HG03175 (cell line): ENCODE measurements around the gene HOXD13.
A peak's percentile ranks its signal among the peaks of the same experiment; 100 is the strongest.

Experiments
- ATAC-seq: cut with Tn5 transposase; IDR thresholded peaks from one replicate; pipeline ENCODE4 v1.9.1; 2021; ENCODE audit warnings: mild to moderate bottlenecking, moderate library complexity; ENCODE audit not compliant: unreplicated experiment

HOXD13 gene

DNA sequence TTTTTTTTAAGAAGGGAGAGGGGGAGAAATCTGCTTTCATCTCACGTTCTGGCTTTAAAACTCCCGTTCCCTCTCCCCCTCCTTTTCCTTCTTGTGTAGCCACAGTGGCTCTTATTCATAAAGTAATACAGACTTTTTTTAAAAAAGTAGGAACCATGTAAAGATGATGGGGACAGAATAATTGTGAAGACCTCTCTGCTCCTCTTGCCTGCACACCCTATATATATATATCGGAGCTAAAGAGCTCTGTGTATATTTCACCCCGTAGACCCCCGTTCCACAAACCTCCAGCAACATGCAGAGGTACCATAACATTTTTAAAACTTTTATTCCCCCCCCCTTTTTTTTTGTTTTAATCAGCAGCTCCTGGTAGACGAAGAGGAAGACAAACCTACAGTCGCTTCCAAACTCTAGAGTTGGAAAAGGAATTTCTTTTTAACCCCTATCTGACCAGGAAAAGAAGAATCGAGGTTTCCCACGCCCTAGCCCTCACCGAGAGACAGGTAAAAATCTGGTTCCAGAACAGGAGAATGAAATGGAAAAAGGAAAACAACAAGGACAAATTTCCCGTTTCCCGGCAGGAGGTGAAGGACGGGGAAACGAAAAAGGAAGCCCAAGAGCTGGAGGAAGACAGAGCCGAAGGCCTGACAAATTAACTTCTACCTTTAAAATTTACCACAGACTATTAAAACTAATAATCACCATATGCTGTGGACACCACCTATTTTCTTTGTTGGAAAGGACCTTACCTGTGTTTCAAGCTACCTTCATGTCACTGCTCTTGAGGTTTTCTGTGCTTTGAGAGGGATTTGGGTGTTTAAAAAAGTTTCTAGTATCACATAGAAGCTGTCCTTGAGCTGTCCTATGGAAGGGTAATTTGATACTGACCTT lies 38.7 kb downstream of the HOXD13 start:
- ATAC-seq = no peak

GRCh38 chr2:176131848-176132158 lies 39.3 kb downstream of the HOXD13 start:
- no peak for ATAC-seq

GRCh38 chr2:176132205-176133171 lies 40.0 kb downstream of the HOXD13 start:
- no peak for ATAC-seq

- ATAC-seq = no peak
Observed at GRCh38 chr2:176133389-176133788, 40.9 kb downstream of the HOXD13 start.

DNA sequence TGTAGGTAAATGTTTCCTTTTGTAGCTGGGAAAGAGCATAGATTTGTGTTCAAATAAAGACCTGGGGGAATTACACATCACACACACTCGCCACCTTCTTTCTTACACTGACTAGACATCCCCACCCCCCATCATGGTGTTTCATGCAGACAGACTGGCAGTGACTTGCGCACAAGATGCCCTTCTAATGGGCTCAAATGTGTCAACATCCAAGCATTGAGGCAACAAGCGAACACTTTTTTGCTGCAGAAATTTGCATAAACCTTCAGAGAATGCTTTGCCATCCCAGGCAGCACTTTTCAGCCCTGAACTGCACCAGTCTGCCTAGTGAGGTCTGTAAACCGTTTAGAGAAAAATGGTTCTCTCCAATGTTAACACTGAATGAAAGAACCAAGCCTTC lies 41.5 kb downstream of the HOXD13 start:
- no peak for ATAC-seq

DNA sequence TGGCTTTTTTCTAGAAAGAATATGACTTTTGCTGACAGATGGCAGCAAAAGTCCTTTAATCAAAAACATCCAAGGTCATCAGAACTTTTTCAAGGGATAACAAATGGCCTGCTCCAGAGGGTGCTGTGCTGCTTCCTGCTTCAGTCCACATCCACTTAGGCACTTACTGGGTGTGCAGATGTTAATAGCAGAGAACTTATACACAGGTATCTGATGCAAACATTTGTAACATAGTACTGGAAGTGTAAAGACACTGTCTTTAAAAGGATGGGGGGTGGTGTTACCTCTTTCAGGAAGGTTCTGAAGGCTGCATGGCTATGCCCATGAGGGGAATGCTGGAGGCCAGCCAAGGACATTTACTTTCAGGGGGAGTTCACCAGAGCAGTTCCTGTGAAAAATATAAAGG lies 42.5 kb downstream of the HOXD13 start:
- ATAC-seq = no peak

- ATAC-seq = no peak
Observed at GRCh38 chr2:176136374-176137251, 44.1 kb downstream of the HOXD13 start.

DNA sequence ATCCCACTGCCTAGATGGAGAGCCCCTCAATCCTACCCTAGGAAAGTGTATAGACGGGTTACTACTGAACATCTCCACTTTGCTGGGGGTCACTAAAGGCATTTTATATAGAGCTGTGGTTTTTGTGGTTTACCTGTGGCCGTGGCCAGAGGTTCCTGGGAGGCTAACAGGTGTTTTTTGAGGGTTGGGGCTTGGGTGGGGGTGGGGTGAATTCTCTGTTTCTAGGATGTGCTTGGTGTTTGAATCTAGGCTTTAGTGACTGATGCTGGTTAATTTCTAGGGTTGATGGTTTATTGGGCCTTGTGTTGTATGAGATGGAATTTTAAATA lies 44.7 kb downstream of the HOXD13 start:
- ATAC-seq = no peak

DNA sequence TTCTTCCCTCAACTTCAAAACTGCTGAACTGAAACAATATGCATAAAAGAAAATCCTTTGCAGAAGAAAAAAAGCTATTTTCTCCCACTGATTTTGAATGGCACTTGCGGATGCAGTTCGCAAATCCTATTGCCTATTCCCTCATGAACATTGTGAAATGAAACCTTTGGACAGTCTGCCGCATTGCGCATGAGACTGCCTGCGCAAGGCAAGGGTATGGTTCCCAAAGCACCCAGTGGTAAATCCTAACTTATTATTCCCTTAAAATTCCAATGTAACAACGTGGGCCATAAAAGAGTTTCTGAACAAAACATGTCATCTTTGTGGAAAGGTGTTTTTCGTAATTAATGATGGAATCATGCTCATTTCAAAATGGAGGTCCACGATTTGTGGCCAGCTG lies 45.4 kb downstream of the HOXD13 start:
- ATAC-seq = no peak

- no peak for ATAC-seq
Observed at GRCh38 chr2:176138526-176138922, 46.0 kb downstream of the HOXD13 start.

DNA sequence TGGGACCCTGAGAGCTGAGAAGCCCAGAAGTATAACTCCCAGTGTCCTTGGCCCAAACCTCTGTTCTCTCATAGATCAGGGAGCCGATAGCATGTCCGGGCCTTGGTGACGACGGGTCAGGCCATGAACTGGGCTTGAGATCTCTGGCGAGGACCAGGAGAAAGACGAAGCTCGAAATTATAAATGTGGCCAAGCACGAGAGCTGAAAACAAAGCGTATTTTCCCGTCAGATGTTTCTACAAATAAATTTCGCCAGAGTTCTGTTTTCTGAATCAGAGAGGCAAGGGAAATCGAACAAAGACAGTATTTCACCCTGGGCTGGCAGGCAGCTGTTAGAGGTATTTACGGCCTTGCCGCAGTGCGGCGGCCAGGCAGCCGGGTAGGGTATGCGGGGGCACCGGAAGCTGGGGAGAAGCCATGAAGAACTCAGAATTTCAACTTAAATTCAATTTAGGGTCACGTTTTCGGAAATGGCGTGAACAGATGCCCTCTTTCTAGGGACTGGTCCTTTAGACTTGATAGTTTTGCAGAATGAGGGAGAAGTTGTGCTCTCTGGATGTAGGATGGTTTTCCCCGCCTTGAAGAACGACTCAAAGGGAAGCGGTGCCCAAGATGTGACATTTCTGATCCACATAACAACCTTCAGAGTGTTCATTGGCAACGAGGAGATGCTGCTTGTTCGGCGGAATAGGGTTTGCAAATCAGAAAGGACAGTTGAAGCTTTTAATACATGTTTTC lies 46.6 kb downstream of the HOXD13 start:
- ATAC-seq = no peak

DNA sequence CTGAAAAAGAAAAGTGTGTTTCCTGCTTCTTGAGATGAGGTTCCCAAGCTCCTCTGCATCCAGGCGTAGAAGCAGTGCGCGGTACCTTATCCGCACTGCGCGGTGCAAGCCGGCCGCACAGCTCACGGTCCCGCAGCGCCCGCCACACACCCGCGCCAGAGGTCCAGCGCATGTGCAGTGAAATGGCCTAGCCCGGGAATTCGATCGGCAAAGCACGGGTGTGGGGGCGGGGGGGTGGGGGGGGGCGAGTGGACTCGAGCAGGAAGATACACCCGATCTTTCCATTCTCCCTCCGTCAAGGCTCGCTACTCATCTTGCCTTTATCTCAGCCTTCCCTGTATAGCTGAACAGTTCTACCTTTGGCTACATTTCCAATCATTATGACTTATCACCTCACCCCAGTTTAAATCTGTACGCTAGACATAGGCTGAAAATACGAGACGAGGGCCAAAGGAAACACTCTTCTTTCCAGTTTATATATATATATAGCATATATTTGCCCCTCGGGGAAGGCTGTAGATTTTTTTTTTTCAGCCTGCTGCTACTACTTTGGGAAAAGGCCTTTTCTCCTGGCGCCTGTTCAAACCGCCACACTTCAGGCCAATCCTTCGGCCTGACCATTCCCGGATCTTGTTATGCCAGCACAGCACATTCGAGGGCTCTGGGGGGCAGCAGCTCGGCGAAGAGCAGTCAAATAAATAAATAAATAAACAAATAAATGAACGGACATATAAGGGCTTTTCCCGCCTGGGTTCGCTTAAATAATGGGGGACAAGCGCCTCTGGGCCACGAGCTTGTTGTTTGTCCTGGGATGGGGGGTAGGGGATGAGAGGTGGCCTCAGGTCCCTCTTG lies 47.4 kb downstream of the HOXD13 start:
- ATAC-seq = no peak

DNA sequence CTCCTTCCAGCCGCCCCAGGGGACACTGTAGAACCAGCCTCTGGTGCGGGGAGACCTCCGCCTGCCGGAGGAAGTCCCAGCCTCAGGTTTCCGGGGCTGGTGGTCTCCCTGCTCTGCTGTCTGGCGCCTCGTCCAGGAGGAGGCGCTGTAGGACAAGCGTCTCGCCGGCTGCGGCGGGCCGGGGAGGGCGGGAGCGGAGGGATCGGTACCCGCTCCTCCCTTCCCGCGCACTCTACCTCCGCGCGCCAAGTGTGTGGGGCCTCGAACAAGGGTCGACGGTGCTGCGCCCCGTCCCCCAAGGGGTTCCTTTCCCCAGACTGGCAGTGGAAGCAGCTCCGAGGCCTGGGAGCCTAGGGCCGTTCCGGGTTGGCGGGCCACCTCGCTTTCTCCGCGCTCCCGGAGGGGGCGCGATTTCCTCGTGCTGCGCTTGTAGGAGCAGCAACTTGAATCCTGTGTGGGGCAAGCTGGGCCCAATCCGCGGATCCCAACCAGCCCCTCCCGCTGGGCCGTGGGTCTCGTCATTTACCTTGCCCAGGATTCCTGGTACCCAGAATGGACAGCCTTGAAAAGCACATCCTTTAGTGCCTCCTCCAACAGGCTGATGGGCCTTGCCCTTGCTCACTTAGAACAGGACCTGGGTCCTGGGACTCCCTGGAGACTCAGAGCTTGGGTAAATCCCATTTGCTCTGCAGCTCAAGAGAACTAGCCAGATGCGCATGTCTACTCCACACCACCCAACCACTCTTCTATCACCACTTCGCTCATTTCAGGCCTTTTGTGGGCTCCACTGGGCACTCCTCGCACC lies 48.2 kb downstream of the HOXD13 start:
- peak; percentile 89 for ATAC-seq

- ATAC-seq = no peak
Observed at GRCh38 chr2:176142281-176142680, 49.8 kb downstream of the HOXD13 start.
